K562 (cell line): ENCODE measurements around the gene SCARF1. TPM values are rescaled to one million over a fixed set of nuclear protein-coding genes. Genes with fewer than 3 reads are reported as not detected.

ENCODE experiments used
- ARID2 ChIP-seq: fragments of 450-650 bp; IDR thresholded peaks from 2 replicates; pipeline ENCODE4 v1.6.1; 2017; ENCODE audit warnings: antibody characterized with exemption, mild to moderate bottlenecking
- CAMTA2 ChIP-seq: fragments of 250-450 bp; sonication (Bioruptor Pico); conservative IDR thresholded peaks from 2 replicates; pipeline ENCODE4 v1.5.1; 2022
- CBFA2T3 ChIP-seq: fragments of 450-650 bp; IDR thresholded peaks from 2 replicates; pipeline ENCODE4 v1.6.1; 2017
- CHD4 ChIP-seq: fragments of 200-600 bp; sonication (generic); IDR thresholded peaks from 3 replicates; pipeline ENCODE4 v1.6.1; 2012; ENCODE audit warnings: low read depth, mild to moderate bottlenecking, mixed read lengths, low read length, inconsistent platforms; ENCODE audit not compliant: insufficient read depth, insufficient replicate concordance, poor library complexity, severe bottlenecking
- CLOCK ChIP-seq: fragments of 250-450 bp; sonication (Bioruptor Pico); IDR thresholded peaks from 2 replicates; pipeline ENCODE4 v1.4.0; 2020; ENCODE audit warnings: mild to moderate bottlenecking, moderate library complexity, borderline replicate concordance
- FOXJ2 ChIP-seq: fragments of 200-800 bp; sonication (Bioruptor generic); IDR thresholded peaks from 2 replicates; pipeline ENCODE4 v1.6.1; 2016; ENCODE audit warnings: missing genetic modification characterization, missing compliant biosample characterization
- FOXM1 ChIP-seq, 2 experiments: fragments of 450-650 bp in 1 of 2; sonication (generic) in 1 of 2; formaldehyde crosslinking in 1 of 2; IDR thresholded peaks; 2 replicates each; pipeline versions ENCODE4 v1.6.1 to v1.9.0; 2017 to 2022; ENCODE audit warnings: low read depth in 2 of 2, mild to moderate bottlenecking in 2 of 2, missing genetic modification reagents in 1 of 2, moderate library complexity in 1 of 2
- HEY1 ChIP-seq: fragments of 250-450 bp; sonication (Bioruptor Pico); IDR thresholded peaks from 2 replicates; pipeline ENCODE4 v1.5.0; 2020; ENCODE audit warnings: mild to moderate bottlenecking, moderate library complexity, borderline replicate concordance
- IRF9 ChIP-seq: fragments of 450-650 bp; IDR thresholded peaks from 2 replicates; pipeline ENCODE4 v1.6.1; 2016; ENCODE audit warnings: missing biosample characterization, missing genetic modification characterization
- KLF16 ChIP-seq: IDR thresholded peaks from 2 replicates; pipeline ENCODE4 v1.6.1; 2016; ENCODE audit warnings: antibody characterized with exemption
- NCOA6 ChIP-seq: fragments of 450-650 bp; IDR thresholded peaks from 2 replicates; pipeline ENCODE4 v1.6.1; 2017; ENCODE audit warnings: mild to moderate bottlenecking
- NFRKB ChIP-seq: fragments of 450-650 bp; IDR thresholded peaks from 2 replicates; pipeline ENCODE4 v1.6.1; 2016; ENCODE audit warnings: low read depth
- PRMT5 ChIP-seq: sonication (generic); formaldehyde crosslinking; IDR thresholded peaks from 2 replicates; pipeline ENCODE4 v1.5.0; 2020; ENCODE audit warnings: missing genetic modification reagents
- PYGO2 ChIP-seq: fragments of 450-650 bp; IDR thresholded peaks from 2 replicates; pipeline ENCODE4 v1.6.1; 2016; ENCODE audit warnings: mild to moderate bottlenecking, missing genetic modification characterization, moderate library complexity, missing compliant biosample characterization
- SMAD4 ChIP-seq: fragments of 250-450 bp; sonication (Bioruptor Pico); conservative IDR thresholded peaks from 2 replicates; pipeline ENCODE4 v1.8.0; 2021; ENCODE audit warnings: inconsistent platforms, mild to moderate bottlenecking, moderate library complexity
- SOX6 ChIP-seq: fragments of 450-650 bp; IDR thresholded peaks from 2 replicates; pipeline ENCODE4 v1.6.1; 2014; ENCODE audit warnings: mild to moderate bottlenecking
- TAF7 ChIP-seq: fragments of 450-650 bp; IDR thresholded peaks from 2 replicates; pipeline ENCODE4 v1.6.1; 2016; ENCODE audit warnings: missing genetic modification characterization, missing compliant biosample characterization
- TGIF2 ChIP-seq: sonication (generic); formaldehyde crosslinking; IDR thresholded peaks from 2 replicates; pipeline ENCODE4 v1.8.1; 2022; ENCODE audit warnings: mild to moderate bottlenecking, missing genetic modification reagents, moderate library complexity
- ZEB2 ChIP-seq: fragments of 450-650 bp; IDR thresholded peaks from 2 replicates; pipeline ENCODE4 v1.6.1; 2016
- ZNF121 ChIP-seq: sonication (generic); formaldehyde crosslinking; conservative IDR thresholded peaks from 2 replicates; pipeline ENCODE4 v1.8.0; 2022; ENCODE audit warnings: missing genetic modification reagents
- ZNF507 ChIP-seq: conservative IDR thresholded peaks from 2 replicates; pipeline ENCODE4 v1.6.1; 2017; ENCODE audit warnings: missing genetic modification characterization, missing compliant biosample characterization
- polyA plus RNA-seq, 8 experiments: library from polyadenylated mRNA; depleted of rRNA in 4 of 8; stranded (reverse) in 5 of 8; unstranded in 3 of 8; fragments of >200 nt; fragmentation: Nextera tagmentation in 2 of 8; fragmentation: Illumina TruSeq in 1 of 8; extraction: Ambion mirVana in 2 of 8; extraction: Trizol in 1 of 8; gene quantifications; 2 replicates each; pipeline versions ENCODE4 v1.2.1 to v1.2.3, GENCODE V29; 2011 to 2014; ENCODE audit warnings: inconsistent platforms in 1 of 8, missing spikeins in 1 of 8
- total RNA-seq, 7 experiments: library from RNA; depleted of rRNA in 6 of 7; stranded (reverse); fragments of >200 nt in 6 of 7; fragmentation: Illumina TruSeq in 2 of 7; extraction: Trizol in 2 of 7; gene quantifications; 2 replicates each; pipeline versions ENCODE4 v1.2.1 to v1.2.3, GENCODE V29; 2011 to 2021; ENCODE audit warnings: low replicate concordance in 1 of 7
- TF ChIP-seq, protein P1 (sequence below): fragments of 250-450 bp; sonication (Bioruptor Pico); IDR thresholded peaks from 2 replicates; pipeline ENCODE4 v1.5.0; 2020; ENCODE audit warnings: mild to moderate bottlenecking
- TF ChIP-seq, protein P2 (sequence below): fragments of 450-650 bp; formaldehyde crosslinking; IDR thresholded peaks from 2 replicates; pipeline ENCODE4 v1.4.0; 2022; ENCODE audit warnings: missing genetic modification characterization

Gene SCARF1
- total and polyA plus RNA-seq, 9 of the 15 experiments (the other 6 are each of a cell fraction or from before 2014, with no cell fraction given): 0.04 to 2.1 (median 0.63) TPM

- TF ChIP-seq ZNF507 (tag): no peak
- TF ChIP-seq CAMTA2 (CRISPR knock-in tag): no peak
- TF ChIP-seq SMAD4 (CRISPR knock-in tag): no peak
- no peak for TF ChIP-seq TGIF2
- TF ChIP-seq IRF9 (tag): no peak
- TF ChIP-seq, protein P1, sequence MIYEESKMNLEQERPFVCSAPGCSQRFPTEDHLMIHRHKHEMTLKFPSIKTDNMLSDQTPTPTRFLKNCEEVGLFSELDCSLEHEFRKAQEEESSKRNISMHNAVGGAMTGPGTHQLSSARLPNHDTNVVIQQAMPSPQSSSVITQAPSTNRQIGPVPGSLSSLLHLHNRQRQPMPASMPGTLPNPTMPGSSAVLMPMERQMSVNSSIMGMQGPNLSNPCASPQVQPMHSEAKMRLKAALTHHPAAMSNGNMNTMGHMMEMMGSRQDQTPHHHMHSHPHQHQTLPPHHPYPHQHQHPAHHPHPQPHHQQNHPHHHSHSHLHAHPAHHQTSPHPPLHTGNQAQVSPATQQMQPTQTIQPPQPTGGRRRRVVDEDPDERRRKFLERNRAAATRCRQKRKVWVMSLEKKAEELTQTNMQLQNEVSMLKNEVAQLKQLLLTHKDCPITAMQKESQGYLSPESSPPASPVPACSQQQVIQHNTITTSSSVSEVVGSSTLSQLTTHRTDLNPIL (CRISPR knock-in tag): no peak
- TF ChIP-seq, protein P2, sequence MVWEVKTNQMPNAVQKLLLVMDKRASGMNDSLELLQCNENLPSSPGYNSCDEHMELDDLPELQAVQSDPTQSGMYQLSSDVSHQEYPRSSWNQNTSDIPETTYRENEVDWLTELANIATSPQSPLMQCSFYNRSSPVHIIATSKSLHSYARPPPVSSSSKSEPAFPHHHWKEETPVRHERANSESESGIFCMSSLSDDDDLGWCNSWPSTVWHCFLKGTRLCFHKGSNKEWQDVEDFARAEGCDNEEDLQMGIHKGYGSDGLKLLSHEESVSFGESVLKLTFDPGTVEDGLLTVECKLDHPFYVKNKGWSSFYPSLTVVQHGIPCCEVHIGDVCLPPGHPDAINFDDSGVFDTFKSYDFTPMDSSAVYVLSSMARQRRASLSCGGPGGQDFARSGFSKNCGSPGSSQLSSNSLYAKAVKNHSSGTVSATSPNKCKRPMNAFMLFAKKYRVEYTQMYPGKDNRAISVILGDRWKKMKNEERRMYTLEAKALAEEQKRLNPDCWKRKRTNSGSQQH (CRISPR knock-in tag): 0 out of 2 replicates have a peak, but pooled peaks have one; percentile 4
- no peak for TF ChIP-seq FOXJ2 (tag)
- no peak for TF ChIP-seq ZNF121 (CRISPR knock-in tag)
- TF ChIP-seq TAF7 (tag): no peak
- no peak for TF ChIP-seq PRMT5 (CRISPR knock-in tag)
- TF ChIP-seq NFRKB: peak; percentile 49; the same call in 1 of the 2 replicates
- no peak for TF ChIP-seq SOX6
- no peak for TF ChIP-seq FOXM1 (IDR thresholded peaks at IDR 0.05; ENCODE audit: low read depth)
- TF ChIP-seq FOXM1 (CRISPR knock-in tag; IDR thresholded peaks at IDR 0.05; ENCODE audit: low read depth): peak; percentile 79; the same call in 1 of the 2 replicates
- no peak for TF ChIP-seq HEY1 (CRISPR knock-in tag)
- TF ChIP-seq PYGO2 (tag): no peak
- TF ChIP-seq ZEB2: no peak
- TF ChIP-seq CHD4: no peak
- TF ChIP-seq KLF16: peak; percentile 37; the same call in 1 of the 2 replicates
- no peak for TF ChIP-seq ARID2
- TF ChIP-seq CBFA2T3: no peak
- TF ChIP-seq CLOCK (CRISPR knock-in tag): no peak
- TF ChIP-seq NCOA6: no peak
Measured at GRCh38 chr17:1648963-1649843, 3.7 kb upstream of the SCARF1 start (continued).
